Esophagus squamous epithelium (tissue), 4 donors: ENCODE results near the gene QKI.

ENCODE experiments used
- POLR2A ChIP-seq, 4 donors: fragments of 450-650 bp; IDR thresholded peaks; one replicate each; pipeline ENCODE4 v1.6.1; 2017; ENCODE audit warnings: antibody characterized with exemption in 4 of 4, mild to moderate bottlenecking in 4 of 4, moderate library complexity in 3 of 4
- TF ChIP-seq, protein P1 (sequence below), 6 experiments: fragments of 450-650 bp in 4 of 6; fragments of 200-600 bp in 2 of 6; sonication (generic) in 2 of 6; IDR thresholded peaks; one replicate each; pipeline ENCODE4 v1.5.1; 2016 to 2019; ENCODE audit warnings: antibody characterized with exemption in 6 of 6, mild to moderate bottlenecking in 4 of 6, moderate library complexity in 4 of 6

DNA sequence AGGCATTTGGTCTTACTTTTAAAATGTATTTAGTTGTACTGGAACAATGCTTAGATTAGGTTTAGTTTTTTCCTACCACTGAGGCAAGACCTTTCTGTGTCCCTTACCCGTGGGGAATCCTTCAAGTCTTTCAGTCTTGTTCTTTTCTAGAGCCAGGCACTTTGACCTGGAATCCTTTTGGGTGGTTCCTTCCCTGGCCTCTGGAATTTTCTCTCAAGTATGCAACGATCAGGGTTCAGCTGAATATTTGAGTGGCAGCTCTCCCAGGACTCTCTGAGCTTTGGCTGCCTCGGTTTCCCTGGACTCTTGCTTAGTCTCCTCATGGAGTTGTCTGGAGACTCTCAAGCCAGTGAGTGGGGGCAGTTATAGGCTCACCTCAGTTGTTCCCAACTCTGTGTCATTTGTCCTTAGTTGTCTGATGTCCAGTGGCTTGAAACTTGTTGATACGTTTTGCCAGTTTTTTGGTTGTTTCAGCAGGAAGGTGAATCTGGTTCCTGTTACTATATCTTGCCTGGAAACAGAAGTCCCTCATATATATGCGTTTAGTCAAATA is 118.1 kb downstream of the QKI start:
- TF ChIP-seq, protein P1, sequence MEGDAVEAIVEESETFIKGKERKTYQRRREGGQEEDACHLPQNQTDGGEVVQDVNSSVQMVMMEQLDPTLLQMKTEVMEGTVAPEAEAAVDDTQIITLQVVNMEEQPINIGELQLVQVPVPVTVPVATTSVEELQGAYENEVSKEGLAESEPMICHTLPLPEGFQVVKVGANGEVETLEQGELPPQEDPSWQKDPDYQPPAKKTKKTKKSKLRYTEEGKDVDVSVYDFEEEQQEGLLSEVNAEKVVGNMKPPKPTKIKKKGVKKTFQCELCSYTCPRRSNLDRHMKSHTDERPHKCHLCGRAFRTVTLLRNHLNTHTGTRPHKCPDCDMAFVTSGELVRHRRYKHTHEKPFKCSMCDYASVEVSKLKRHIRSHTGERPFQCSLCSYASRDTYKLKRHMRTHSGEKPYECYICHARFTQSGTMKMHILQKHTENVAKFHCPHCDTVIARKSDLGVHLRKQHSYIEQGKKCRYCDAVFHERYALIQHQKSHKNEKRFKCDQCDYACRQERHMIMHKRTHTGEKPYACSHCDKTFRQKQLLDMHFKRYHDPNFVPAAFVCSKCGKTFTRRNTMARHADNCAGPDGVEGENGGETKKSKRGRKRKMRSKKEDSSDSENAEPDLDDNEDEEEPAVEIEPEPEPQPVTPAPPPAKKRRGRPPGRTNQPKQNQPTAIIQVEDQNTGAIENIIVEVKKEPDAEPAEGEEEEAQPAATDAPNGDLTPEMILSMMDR (IDR thresholded peaks at IDR 0.05): no peak
- no peak for TF ChIP-seq POLR2A (IDR thresholded peaks at IDR 0.05)
